HepG2 (cell line): ENCODE data around the gene SLC4A7. TPM values are rescaled to one million over a fixed set of nuclear protein-coding genes. Genes with fewer than 3 reads are reported as not detected.
A peak's percentile ranks its signal among the peaks of the same experiment; 100 is the strongest.

ENCODE experiments used
- AKAP8 ChIP-seq: sonication (generic); formaldehyde crosslinking; IDR thresholded peaks from 2 replicates; pipeline ENCODE4 v1.5.1; 2020; ENCODE audit warnings: mild to moderate bottlenecking, missing genetic modification reagents
- CTCF ChIP-seq: sonication (generic); formaldehyde crosslinking; IDR thresholded peaks from 2 replicates; pipeline ENCODE4 v1.5.0; 2020; ENCODE audit warnings: mild to moderate bottlenecking, missing genetic modification reagents, moderate library complexity
- DBP ChIP-seq: sonication (generic); formaldehyde crosslinking; IDR thresholded peaks from 2 replicates; pipeline ENCODE4 v1.4.0; 2020; ENCODE audit warnings: missing genetic modification reagents; ENCODE audit errors: not compliant biosample characterization
- HMG20A ChIP-seq: IDR thresholded peaks from 2 replicates; pipeline ENCODE4 v1.6.1; 2016; ENCODE audit warnings: borderline replicate concordance
- HMGA1 ChIP-seq: sonication (generic); formaldehyde crosslinking; conservative IDR thresholded peaks from 2 replicates; pipeline ENCODE4 v1.4.0; 2020; ENCODE audit warnings: missing genetic modification reagents
- HOXA3 ChIP-seq: sonication (generic); formaldehyde crosslinking; IDR thresholded peaks from 2 replicates; pipeline ENCODE4 v1.5.0; 2020; ENCODE audit warnings: missing genetic modification reagents
- IKZF5 ChIP-seq: IDR thresholded peaks from 2 replicates; pipeline ENCODE4 v1.6.1; 2018; ENCODE audit warnings: missing genetic modification reagents, mild to moderate bottlenecking, missing compliant biosample characterization
- LBX2 ChIP-seq: sonication (generic); formaldehyde crosslinking; IDR thresholded peaks from 2 replicates; pipeline ENCODE4 v1.5.0; 2020; ENCODE audit warnings: missing genetic modification reagents, mild to moderate bottlenecking, borderline replicate concordance
- MAF1 ChIP-seq: sonication (generic); formaldehyde crosslinking; IDR thresholded peaks from 2 replicates; pipeline ENCODE4 v1.5.0; 2020; ENCODE audit warnings: missing genetic modification reagents, borderline replicate concordance
- MAFK ChIP-seq, 2 experiments: IDR thresholded peaks in 1 of 2; conservative IDR thresholded peaks in 1 of 2; 2 replicates each; pipeline ENCODE4 v1.6.1; 2011; ENCODE audit warnings: improper control_type of control experiment in 2 of 2, low read length in 2 of 2
- NR2C2 ChIP-seq: sonication (generic); formaldehyde crosslinking; IDR thresholded peaks from 2 replicates; pipeline ENCODE4 v1.4.0; 2020; ENCODE audit warnings: missing genetic modification reagents, mild to moderate bottlenecking, moderate library complexity, borderline replicate concordance
- SAFB2 ChIP-seq: sonication (generic); formaldehyde crosslinking; IDR thresholded peaks from 2 replicates; pipeline ENCODE4 v1.5.1; 2020; ENCODE audit warnings: missing genetic modification reagents, low read depth, mild to moderate bottlenecking, borderline replicate concordance
- SCMH1 ChIP-seq: sonication (generic); formaldehyde crosslinking; IDR thresholded peaks from 2 replicates; pipeline ENCODE4 v1.9.0; 2021; ENCODE audit warnings: missing genetic modification reagents, mild to moderate bottlenecking, borderline replicate concordance
- SUZ12 ChIP-seq: fragments of 150-350 bp; IDR thresholded peaks from 2 replicates; pipeline ENCODE4 v1.6.1; 2014; ENCODE audit warnings: low read depth, low read length
- ZBTB8A ChIP-seq: sonication (generic); formaldehyde crosslinking; IDR thresholded peaks from 2 replicates; pipeline ENCODE4 v1.4.0; 2020; ENCODE audit warnings: mild to moderate bottlenecking, low read depth, missing genetic modification reagents, borderline replicate concordance
- ZKSCAN8 ChIP-seq: IDR thresholded peaks from 2 replicates; pipeline ENCODE4 v1.6.1; 2016; ENCODE audit warnings: borderline replicate concordance, missing genetic modification reagents, missing compliant biosample characterization
- ZMYM2 ChIP-seq: sonication (generic); formaldehyde crosslinking; IDR thresholded peaks from 2 replicates; pipeline ENCODE4 v1.8.0; 2022; ENCODE audit warnings: mild to moderate bottlenecking, missing genetic modification reagents
- ZNF432 ChIP-seq: sonication (generic); formaldehyde crosslinking; IDR thresholded peaks from 2 replicates; pipeline ENCODE4 v1.5.0; 2020; ENCODE audit warnings: missing genetic modification reagents, mild to moderate bottlenecking, borderline replicate concordance
- ZNF530 ChIP-seq: sonication (generic); formaldehyde crosslinking; IDR thresholded peaks from 2 replicates; pipeline ENCODE4 v1.5.0; 2020; ENCODE audit warnings: low read depth, mild to moderate bottlenecking, missing genetic modification reagents
- ZNF678 ChIP-seq: sonication (generic); formaldehyde crosslinking; IDR thresholded peaks from 2 replicates; pipeline ENCODE4 v1.4.0; 2020; ENCODE audit warnings: mild to moderate bottlenecking, missing genetic modification reagents
- polyA plus RNA-seq, 8 experiments: library from polyadenylated mRNA; depleted of rRNA in 3 of 8; stranded (reverse) in 7 of 8; unstranded in 1 of 8; fragments of >200 nt; fragmentation: Illumina TruSeq in 4 of 8; extraction: Trizol in 4 of 8; gene quantifications; 2 replicates each; pipeline versions ENCODE4 v1.2.1 to v1.2.3, GENCODE V29; 2011 to 2016; ENCODE audit warnings: low read depth in 4 of 8, missing spikeins in 1 of 8, mixed read lengths in 1 of 8; ENCODE audit not compliant: insufficient read depth in 1 of 8
- total RNA-seq, 5 experiments: library from RNA; depleted of rRNA; stranded (reverse); fragments of >200 nt; fragmentation: Illumina TruSeq; extraction: Trizol; gene quantifications; 2 replicates each; pipeline ENCODE4 v1.2.3, GENCODE V29; 2016; ENCODE audit warnings: low read depth in 1 of 5

Gene SLC4A7
- total and polyA plus RNA-seq, 2 of the 13 experiments (the other 11 are each of a cell fraction or from before 2014, with no cell fraction given): 16.4 to 43.8 TPM

GRCh38 chr3:27366062-27366591, 118.1 kb downstream of the SLC4A7 start (continued):
- TF ChIP-seq ZNF432 (CRISPR knock-in tag) (no peak), HOXA3 (CRISPR knock-in tag) (peak; percentile 57), HMGA1 (CRISPR knock-in tag) (no peak), MAFK (conservative IDR thresholded peaks at IDR 0.05 in 1 of 2, IDR thresholded peaks at IDR 0.05 in 1 of 2; ENCODE audit: low read length in 2 of 2) (no peak), NR2C2 (CRISPR knock-in tag) (peak; percentile 42; the same call in 1 of the 2 replicates), AKAP8 (CRISPR knock-in tag) (no peak), MAF1 (CRISPR knock-in tag) (no peak), IKZF5 (CRISPR knock-in tag) (0 out of 2 replicates have a peak, but pooled peaks have one; percentile 59), LBX2 (CRISPR knock-in tag) (no peak), ZKSCAN8 (peak; percentile 35; the same call in 1 of the 2 replicates), DBP (CRISPR knock-in tag) (no peak), SUZ12 (no peak), ZBTB8A (CRISPR knock-in tag) (no peak), SCMH1 (CRISPR knock-in tag) (no peak), ZNF678 (CRISPR knock-in tag) (no peak), SAFB2 (CRISPR knock-in tag) (no peak), CTCF (CRISPR knock-in tag) (no peak), ZNF530 (no peak), ZMYM2 (CRISPR knock-in tag) (peak; percentile 98), HMG20A (CRISPR knock-in tag) (peak; percentile 89; the same call in 1 of the 2 replicates)
